Measurements from ENCODE around the gene TICRR. TPM values are rescaled to one million over a fixed set of nuclear protein-coding genes. Genes with fewer than 3 reads are reported as not detected.
A peak's percentile ranks its signal among the peaks of the same experiment; 100 is the strongest.

Gene TICRR
- total RNA-seq (under 1 TPM; 0.12 to 0.14 TPM), polyA plus RNA-seq (under 1 TPM in 1 of 2 donors, not detected in 1; 0.07 TPM)

- ChIA-PET POLR2A (ENCODE audit: partially characterized antibody) (interaction anchor here (0.6 to 1.0 kb wide), 3 partner anchors 13 to 914 kb away, joined by 3 to 4 read pairs (median 3); partner anchors contain the start of gene POLG), CTCF (ENCODE audit: partially characterized antibody) (no interaction called here)
- H3K4me1 Mint-ChIP-seq: peaks cover 11 to 19% (median 13%) of the 10 kb centered on the region in 4 donors
- H3K36me3 Mint-ChIP-seq: peaks cover 0 to 3% of the 10 kb centered on the region in 2 donors
- intact Hi-C loops (cut with micrococcal nuclease): loop anchor here (2.0 to 10.0 kb wide), 3 partner anchors 116 to 330 kb away; partner anchors contain the start of genes FANCI, PEX11A, POLG and WDR93
- peak within 1 kb of the TSS; percentile 83 to 95 (median 90) for H3K4me3 Mint-ChIP-seq
- peak within 1 kb of the TSS; percentile 74 to 88 for H3K4me3 ChIP-seq (ENCODE audit: low read length in 2 of 2)
- H3K9me3 Mint-ChIP-seq: no peaks in the 10 kb centered on the region
- no peaks in the 10 kb centered on the region for H3K27me3 ChIP-seq (ENCODE audit: insufficient read depth, low read length)
- peaks cover 10% of the 10 kb centered on the region for H3K4me1 ChIP-seq (ENCODE audit: insufficient read depth, low read length)
- H3K36me3 ChIP-seq (ENCODE audit: insufficient read depth, low read length): no peaks in the 10 kb centered on the region
- H3K9me3 ChIP-seq (ENCODE audit: control insufficient read depth in 1 of 2, low read length in 2 of 2): no peaks in the 10 kb centered on the region
- H3K27me3 Mint-ChIP-seq: peaks cover 8 to 11% of the 10 kb centered on the region in 2 donors
- DNase-seq: peak; percentile 97 to 98 (median 98)
- H3K27ac Mint-ChIP-seq: peak within 1 kb of the TSS; percentile 5 to 94 (median 81)
- H3K27ac ChIP-seq (ENCODE audit: low read depth, low read length): no peak within 1 kb of the TSS
Observed at GRCh38 chr15:89575146-89575655, at the start of gene TICRR. TSS of gene TICRR (plus strand) at chr15:89575469. CDS start at chr15:89575587, 118 bp downstream.

GRCh38 chr15:89526181-89526580 is 49.1 kb upstream of the TICRR start:
- CTCF ChIA-PET (ENCODE audit: partially characterized antibody): no interaction called here
- no peaks in the 10 kb centered on the region for H3K4me1 Mint-ChIP-seq
- intact Hi-C loops (cut with micrococcal nuclease): no loop called here

GRCh38 chr15:89526601-89527441 is 48.4 kb upstream of the TICRR start:
- no peak overlapping the region for H3K27ac ChIP-seq (ENCODE audit: low read depth, low read length)
- H3K9me3 ChIP-seq (ENCODE audit: control insufficient read depth in 1 of 2, low read length in 2 of 2): no peaks in the 10 kb centered on the region
- H3K4me3 ChIP-seq (ENCODE audit: low read length in 2 of 2): no peak overlapping the region
- Mint-ChIP-seq H3K27me3 (peaks cover 0 to 5% of the 10 kb centered on the region in 2 donors), H3K27ac (no peak overlapping the region), H3K9me3 (no peaks in the 10 kb centered on the region), H3K36me3 (no peaks in the 10 kb centered on the region), H3K4me1 (no peaks in the 10 kb centered on the region), H3K4me3 (no peak overlapping the region)
- no peaks in the 10 kb centered on the region for H3K36me3 ChIP-seq (ENCODE audit: insufficient read depth, low read length)
- no peaks in the 10 kb centered on the region for H3K27me3 ChIP-seq (ENCODE audit: insufficient read depth, low read length)
- DNase-seq: no peak
- ChIA-PET CTCF (ENCODE audit: partially characterized antibody) (interaction anchor here (0.6 kb wide), 1 partner anchor 8 kb away, joined by 3 read pairs; no protein-coding TSS in a partner anchor), POLR2A (ENCODE audit: partially characterized antibody) (no interaction called here)
- intact Hi-C loops (cut with micrococcal nuclease): no loop called here
- no peaks in the 10 kb centered on the region for H3K4me1 ChIP-seq (ENCODE audit: insufficient read depth, low read length)

More at GRCh38 chr15:89526181-89526580, 49.1 kb upstream of the TICRR start:
- no peaks in the 10 kb centered on the region for H3K9me3 Mint-ChIP-seq
- H3K27ac ChIP-seq (ENCODE audit: low read depth, low read length): no peak overlapping the region
- H3K4me1 ChIP-seq (ENCODE audit: insufficient read depth, low read length): no peaks in the 10 kb centered on the region
- H3K4me3 Mint-ChIP-seq: no peak overlapping the region
- no peak overlapping the region for H3K27ac Mint-ChIP-seq
- POLR2A ChIA-PET (ENCODE audit: partially characterized antibody): no interaction called here
- H3K9me3 ChIP-seq (ENCODE audit: control insufficient read depth in 1 of 2, low read length in 2 of 2): no peaks in the 10 kb centered on the region
- no peaks in the 10 kb centered on the region for H3K27me3 ChIP-seq (ENCODE audit: insufficient read depth, low read length)
- no peaks in the 10 kb centered on the region for H3K36me3 Mint-ChIP-seq
- no peak for DNase-seq
- H3K36me3 ChIP-seq (ENCODE audit: insufficient read depth, low read length): no peaks in the 10 kb centered on the region
- H3K27me3 Mint-ChIP-seq: peaks cover 0 to 8% of the 10 kb centered on the region in 2 donors
- H3K4me3 ChIP-seq (ENCODE audit: low read length in 2 of 2): no peak overlapping the region

GRCh38 chr15:89528757-89529352 is 46.4 kb upstream of the TICRR start:
- ChIA-PET CTCF (ENCODE audit: partially characterized antibody) (no interaction called here), POLR2A (ENCODE audit: partially characterized antibody) (no interaction called here)
- H3K27me3 ChIP-seq (ENCODE audit: insufficient read depth, low read length): no peaks in the 10 kb centered on the region
- H3K4me3 ChIP-seq (ENCODE audit: low read length in 2 of 2): no peak overlapping the region
- no peaks in the 10 kb centered on the region for H3K36me3 ChIP-seq (ENCODE audit: insufficient read depth, low read length)
- intact Hi-C loops (cut with micrococcal nuclease): no loop called here
- Mint-ChIP-seq H3K36me3 (no peaks in the 10 kb centered on the region), H3K4me3 (no peak overlapping the region), H3K9me3 (peaks cover 0 to 2% (median under 1%) of the 10 kb centered on the region in 8 donors), H3K4me1 (no peaks in the 10 kb centered on the region), H3K27ac (no peak overlapping the region), H3K27me3 (peaks cover 0 to 2% of the 10 kb centered on the region in 2 donors)
- H3K4me1 ChIP-seq (ENCODE audit: insufficient read depth, low read length): no peaks in the 10 kb centered on the region
- DNase-seq: no peak
- no peaks in the 10 kb centered on the region for H3K9me3 ChIP-seq (ENCODE audit: control insufficient read depth in 1 of 2, low read length in 2 of 2)
- no peak overlapping the region for H3K27ac ChIP-seq (ENCODE audit: low read depth, low read length)

- Histone ChIP-seq H3K27ac (ENCODE audit: low read depth, low read length) (no peak overlapping the region), H3K4me1 (ENCODE audit: insufficient read depth, low read length) (no peaks in the 10 kb centered on the region), H3K9me3 (ENCODE audit: control insufficient read depth in 1 of 2, low read length in 2 of 2) (no peaks in the 10 kb centered on the region), H3K4me3 (ENCODE audit: low read length in 2 of 2) (no peak overlapping the region), H3K36me3 (ENCODE audit: insufficient read depth, low read length) (no peaks in the 10 kb centered on the region), H3K27me3 (ENCODE audit: insufficient read depth, low read length) (no peaks in the 10 kb centered on the region)
- DNase-seq: no peak
- Mint-ChIP-seq H3K9me3 (peaks cover 0 to 9% (median 3%) of the 10 kb centered on the region in 8 donors), H3K27ac (no peak overlapping the region), H3K4me1 (no peaks in the 10 kb centered on the region), H3K36me3 (no peaks in the 10 kb centered on the region), H3K4me3 (no peak overlapping the region), H3K27me3 (peaks cover 5 to 6% of the 10 kb centered on the region in 2 donors)
- intact Hi-C loops (cut with micrococcal nuclease): no loop called here
- ChIA-PET POLR2A (ENCODE audit: partially characterized antibody) (no interaction called here), CTCF (ENCODE audit: partially characterized antibody) (no interaction called here)
Observed at GRCh38 chr15:89530976-89531375, 44.3 kb upstream of the TICRR start.

- no peak for DNase-seq
- Histone ChIP-seq H3K9me3 (ENCODE audit: control insufficient read depth in 1 of 2, low read length in 2 of 2) (no peaks in the 10 kb centered on the region), H3K36me3 (ENCODE audit: insufficient read depth, low read length) (no peaks in the 10 kb centered on the region), H3K27me3 (ENCODE audit: insufficient read depth, low read length) (no peaks in the 10 kb centered on the region), H3K4me1 (ENCODE audit: insufficient read depth, low read length) (no peaks in the 10 kb centered on the region), H3K27ac (ENCODE audit: low read depth, low read length) (no peak overlapping the region), H3K4me3 (ENCODE audit: low read length in 2 of 2) (no peak overlapping the region)
- no peak overlapping the region for H3K4me3 Mint-ChIP-seq
- ChIA-PET POLR2A (ENCODE audit: partially characterized antibody) (no interaction called here), CTCF (ENCODE audit: partially characterized antibody) (no interaction called here)
- H3K36me3 Mint-ChIP-seq: no peaks in the 10 kb centered on the region
- no peaks in the 10 kb centered on the region for H3K4me1 Mint-ChIP-seq
- no peak overlapping the region for H3K27ac Mint-ChIP-seq
- H3K9me3 Mint-ChIP-seq: peaks cover 0 to 12% (median 3%) of the 10 kb centered on the region in 8 donors
- H3K27me3 Mint-ChIP-seq: peaks cover 6 to 8% of the 10 kb centered on the region in 2 donors
- intact Hi-C loops (cut with micrococcal nuclease): no loop called here
Observed at GRCh38 chr15:89531796-89532537, 43.3 kb upstream of the TICRR start.
